H1 (cell line): Measurements from ENCODE around the gene STAC. TPM values are rescaled to one million over a fixed set of nuclear protein-coding genes. Genes with fewer than 3 reads are reported as not detected.

Experiments
- CTCF ChIA-PET: fragments of 300-600 bp; sonication (Branson Sonifier 250); formaldehyde crosslinking; loops from one replicate; lab custom pipeline; 2021; ENCODE audit not compliant: partially characterized antibody; lab: Charles Lee
- POLR2A ChIA-PET: fragments of 300-600 bp; sonication (Branson Sonifier 250); formaldehyde crosslinking; loops from one replicate; lab custom pipeline; 2021; ENCODE audit warnings: inconsistent platforms; ENCODE audit not compliant: partially characterized antibody; lab: Charles Lee
- DNase-seq, 2 experiments: peaks; one replicate each; pipeline versions ENCODE4 v3.0.0 to v3.0.0-alpha.2; 2010 to 2022; ENCODE audit warnings: low spot score in 2 of 2, low read depth in 1 of 2, mixed read lengths in 1 of 2
- FAIRE-seq: peaks from 2 replicates; lab custom pipeline; 2011; peaks lifted over from hg19 to GRCh38; lab: Jason Lieb, UNC
- H2AFZ ChIP-seq: 2 replicates; pipeline ENCODE4 v1.8.1; 2012; ENCODE audit warnings: low read length, inconsistent platforms
- H2AK5ac ChIP-seq: 2 replicates; pipeline ENCODE4 v1.6.1; 2013; ENCODE audit warnings: low read depth, low read length
- H2BK120ac ChIP-seq: replicated peaks from 2 replicates; pipeline ENCODE3; 2013; ENCODE audit warnings: low read depth, low read length, inconsistent platforms
- H2BK12ac ChIP-seq: 2 replicates; pipeline ENCODE4 v1.6.1; 2013; ENCODE audit warnings: low read depth, low read length
- H2BK15ac ChIP-seq: 2 replicates; pipeline ENCODE4 v1.6.1; 2013; ENCODE audit warnings: low read length
- H2BK20ac ChIP-seq: 2 replicates; pipeline ENCODE4 v1.6.1; 2013; ENCODE audit warnings: low read length
- H2BK5ac ChIP-seq: 2 replicates; pipeline ENCODE4 v1.6.1; 2013; ENCODE audit warnings: low read depth, low read length
- H3K14ac ChIP-seq: 2 replicates; pipeline ENCODE4 v1.6.1; 2013; ENCODE audit warnings: inconsistent platforms; ENCODE audit not compliant: insufficient read length
- H3K18ac ChIP-seq: 2 replicates; pipeline ENCODE4 v1.6.1; 2013; ENCODE audit warnings: low read length; ENCODE audit errors: extremely low read depth
- H3K23ac ChIP-seq: 2 replicates; pipeline ENCODE4 v1.6.1; 2013; ENCODE audit warnings: inconsistent platforms; ENCODE audit not compliant: insufficient read length
- H3K23me2 ChIP-seq: 2 replicates; pipeline ENCODE4 v1.6.1; 2013; ENCODE audit warnings: low read depth, low read length
- H3K27ac ChIP-seq: 2 replicates; pipeline ENCODE4 v1.6.1; 2011; ENCODE audit warnings: low read depth, low read length, inconsistent platforms
- H3K27me3 ChIP-seq, 4 experiments: replicated peaks in 1 of 4; 1 replicate in 1 of 4; 2 replicates in 3 of 4; pipeline versions ENCODE4 v1.6.1 to v1.8.1; 2011 to 2013; ENCODE audit warnings: low read length in 3 of 4, mild to moderate bottlenecking in 3 of 4, inconsistent platforms in 2 of 4, mixed read lengths in 2 of 4, moderate library complexity in 1 of 4; ENCODE audit not compliant: control insufficient read depth in 3 of 4, insufficient read depth in 3 of 4; ENCODE audit errors: extremely low read depth in 1 of 4
- H3K36me3 ChIP-seq, 4 experiments: 2 replicates each; pipeline versions ENCODE4 v1.6.1 to v1.8.1; 2011 to 2013; ENCODE audit warnings: mild to moderate bottlenecking in 4 of 4, low read length in 3 of 4, moderate library complexity in 2 of 4, control low read depth in 1 of 4, inconsistent platforms in 1 of 4; ENCODE audit not compliant: insufficient read depth in 4 of 4, control insufficient read depth in 2 of 4
- H3K4ac ChIP-seq: replicated peaks from 2 replicates; pipeline ENCODE3; 2013; ENCODE audit warnings: low read length, low read depth, mixed read lengths, inconsistent platforms; ENCODE audit not compliant: insufficient read length
- H3K4me1 ChIP-seq, 4 experiments: replicated peaks in 1 of 4; 1 replicate in 1 of 4; 2 replicates in 3 of 4; pipeline versions ENCODE4 v1.6.1 to v1.8.1; 2011 to 2013; ENCODE audit warnings: low read length in 3 of 4, inconsistent platforms in 2 of 4, mixed read lengths in 1 of 4; ENCODE audit not compliant: insufficient read depth in 4 of 4, control insufficient read depth in 3 of 4
- H3K4me2 ChIP-seq, 2 experiments: 2 replicates each; pipeline versions ENCODE4 v1.6.1 to v1.8.1; 2011 to 2013; ENCODE audit warnings: low read depth in 2 of 2, low read length in 2 of 2, control low read depth in 1 of 2, inconsistent platforms in 1 of 2, mild to moderate bottlenecking in 1 of 2; ENCODE audit not compliant: insufficient read depth in 1 of 2
- H3K4me3 ChIP-seq, 4 experiments: fragments of 200-600, 300-600 bp in 1 of 4; sonication (generic), shearing (Covaris generic), sonication (Bioruptor Twin) in 1 of 4; 2 replicates each; pipeline versions ENCODE4 v1.5.1 to v1.8.1; 2011 to 2016; ENCODE audit warnings: low read length in 4 of 4, low read depth in 3 of 4, control low read depth in 2 of 4, inconsistent platforms in 2 of 4, mild to moderate bottlenecking in 2 of 4, mixed read lengths in 1 of 4, moderate library complexity in 1 of 4; ENCODE audit not compliant: insufficient read depth in 2 of 4; ENCODE audit errors: extremely low read depth in 1 of 4
- H3K56ac ChIP-seq: replicated peaks from 2 replicates; pipeline ENCODE3; 2013; ENCODE audit warnings: low read depth, mild to moderate bottlenecking, mixed read lengths, low read length, inconsistent platforms; ENCODE audit not compliant: insufficient read length
- H3K79me1 ChIP-seq: 2 replicates; pipeline ENCODE4 v1.6.1; 2013; ENCODE audit warnings: low read depth, low read length, control low read depth
- H3K79me2 ChIP-seq, 2 experiments: 2 replicates each; pipeline versions ENCODE4 v1.6.1 to v1.8.1; 2012 to 2013; ENCODE audit warnings: low read length in 2 of 2, mild to moderate bottlenecking in 2 of 2, inconsistent platforms in 1 of 2; ENCODE audit not compliant: insufficient read depth in 2 of 2, control insufficient read depth in 1 of 2
- H3K9ac ChIP-seq, 4 experiments: replicated peaks in 1 of 4; 1 replicate in 1 of 4; 2 replicates in 3 of 4; pipeline versions ENCODE4 v1.6.1 to v1.8.1; 2011 to 2013; ENCODE audit warnings: low read depth in 3 of 4, low read length in 3 of 4, control low read depth in 2 of 4, mild to moderate bottlenecking in 2 of 4, moderate library complexity in 2 of 4, inconsistent platforms in 1 of 4; ENCODE audit errors: extremely low read depth in 1 of 4
- H3K9me3 ChIP-seq, 2 experiments: 2 replicates each; pipeline versions ENCODE4 v1.6.1 to v1.8.1; 2012 to 2013; ENCODE audit warnings: mild to moderate bottlenecking in 2 of 2, moderate library complexity in 2 of 2, control low read depth in 1 of 2, inconsistent platforms in 1 of 2, low read depth in 1 of 2, low read length in 1 of 2, mixed read lengths in 1 of 2; ENCODE audit not compliant: insufficient read depth in 2 of 2
- H4K20me1 ChIP-seq, 2 experiments: replicated peaks in 1 of 2; 2 replicates each; pipeline versions ENCODE3 to v1.8.1; 2011 to 2013; ENCODE audit warnings: inconsistent platforms in 2 of 2, low read length in 2 of 2, mild to moderate bottlenecking in 1 of 2; ENCODE audit not compliant: insufficient read depth in 2 of 2, control insufficient read depth in 1 of 2
- H4K5ac ChIP-seq: 2 replicates; pipeline ENCODE4 v1.6.1; 2013; ENCODE audit warnings: low read length, low read depth, mixed read lengths, inconsistent platforms; ENCODE audit not compliant: insufficient read length
- H4K8ac ChIP-seq: 2 replicates; pipeline ENCODE4 v1.8.0; 2013; ENCODE audit warnings: mild to moderate bottlenecking, moderate library complexity, low read length, inconsistent platforms; ENCODE audit not compliant: insufficient read depth; ENCODE audit errors: extremely low read depth
- H4K91ac ChIP-seq: replicated peaks from 2 replicates; pipeline ENCODE3; 2013; ENCODE audit warnings: low read length, mixed read lengths, inconsistent platforms; ENCODE audit not compliant: insufficient read length
- CTCF ChIP-seq, 3 experiments: IDR thresholded peaks; 1 replicate in 2 of 3; 2 replicates in 1 of 3; pipeline versions ENCODE4 v1.5.1 to v1.6.1; 2011; ENCODE audit warnings: low read length in 3 of 3, mild to moderate bottlenecking in 3 of 3, inconsistent platforms in 2 of 3, low read depth in 1 of 3, moderate library complexity in 1 of 3; ENCODE audit not compliant: insufficient read depth in 1 of 3; ENCODE audit errors: control extremely low read depth in 1 of 3
- SIRT6 ChIP-seq: IDR thresholded peaks from one replicate; pipeline ENCODE4 v1.7.1; 2012; ENCODE audit warnings: low read length, inconsistent platforms
- SP1 ChIP-seq: IDR thresholded peaks from 2 replicates; pipeline ENCODE4 v1.6.1; 2011; ENCODE audit warnings: low read depth, low read length
- TAF7 ChIP-seq: optimal IDR thresholded peaks from 2 replicates; pipeline ENCODE3; 2011; ENCODE audit warnings: low read depth, mild to moderate bottlenecking, inconsistent platforms, low read length, moderate library complexity, borderline replicate concordance
- WGBS, 2 experiments: shearing (Covaris generic) in 1 of 2; methylation state at CpG; one replicate each; pipeline versions ENCODE4 v1.1.6 to v1.1.7; 2013 to 2015; ENCODE audit warnings: low lambda C conversion rate in 2 of 2, mixed read lengths in 2 of 2, inconsistent platforms in 1 of 2, low coverage in 1 of 2, missing lambda C conversion rate in 1 of 2; ENCODE audit not compliant: insufficient replicate concordance in 2 of 2, insufficient coverage in 1 of 2, insufficient read length in 1 of 2; ENCODE audit errors: extremely low coverage in 1 of 2, missing lambda C conversion rate in 1 of 2; 5-methylcytosine and 5-hydroxymethylcytosine counted together
- polyA plus RNA-seq, 7 experiments: library from polyadenylated mRNA; depleted of rRNA in 3 of 7; stranded (reverse) in 5 of 7; unstranded in 2 of 7; fragments of >200 nt in 5 of 7; fragments of 200-250 nt in 2 of 7; gene quantifications; 1 replicate in 5 of 7; 2 replicates in 1 of 7; 4 replicates in 1 of 7; pipeline versions ENCODE4 v1.2.1 to v1.2.3, GENCODE V29; 2011 to 2013; ENCODE audit warnings: missing spikeins in 2 of 7, mixed read lengths in 2 of 7
- total RNA-seq: library from RNA; stranded (reverse); fragmentation: NEBNext Ultra II Directional; extraction: Animal tissue kit (Norgen Biotek cat#: 25700); gene quantifications from 2 replicates; pipeline ENCODE4 v1.2.1, GENCODE V29; 2021

Gene STAC
- total and polyA plus RNA-seq, 2 of the 8 experiments (the other 6 are each of a cell fraction or from before 2014, with no cell fraction given), result 8.0 to 18.1 TPM

DNA sequence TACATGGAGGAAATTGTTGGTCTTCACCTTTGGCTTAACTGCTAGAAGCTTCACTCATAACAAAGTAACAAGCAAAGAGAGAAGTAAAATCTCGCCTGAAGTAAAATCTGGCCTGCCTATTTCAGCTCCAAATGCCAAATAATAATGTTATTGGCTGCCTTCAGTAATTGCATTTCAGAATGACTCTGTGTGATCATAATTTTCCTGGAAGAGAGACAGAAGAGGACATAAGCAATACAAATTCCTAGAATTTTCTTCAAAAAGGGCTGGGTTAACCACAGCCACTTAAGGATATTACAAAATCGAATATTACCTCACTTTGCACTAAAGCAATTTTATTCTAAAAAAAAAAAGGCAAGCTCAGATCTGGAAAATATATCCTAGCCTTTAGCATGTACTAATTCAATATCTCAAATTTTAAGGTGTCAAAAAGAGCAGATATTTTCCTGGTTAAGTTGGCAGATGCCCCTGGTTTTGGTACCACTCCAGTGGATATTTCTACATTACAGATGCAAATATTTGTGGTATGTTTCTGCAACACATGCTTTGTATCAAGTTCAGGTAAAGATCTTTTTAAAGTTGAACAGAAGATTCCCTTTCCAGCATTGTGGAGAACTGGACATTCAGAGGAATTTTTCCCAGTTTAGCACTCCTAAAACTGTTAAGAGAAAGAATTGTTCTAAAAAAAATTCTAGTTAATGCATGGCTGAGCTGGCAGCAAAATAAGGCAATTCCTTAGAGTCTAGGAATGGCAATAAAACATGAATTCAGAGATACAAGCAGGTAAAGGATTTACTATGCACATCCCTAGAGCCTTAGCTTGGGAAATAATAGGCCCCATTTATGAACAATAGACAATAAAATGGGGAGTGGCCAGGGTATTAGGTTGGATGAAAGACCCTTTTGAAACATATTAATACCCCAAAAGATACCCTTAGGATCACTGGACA, 116.7 kb downstream of the STAC start:
- Histone ChIP-seq H3K4me1 (no peaks in the 10 kb centered on the region), H2BK120ac (no peak overlapping the region), H2BK5ac (no peak overlapping the region), H3K27ac (no peak overlapping the region), H3K23ac (no peak overlapping the region), H3K56ac (no peak overlapping the region), H3K9me3 (no peaks in the 10 kb centered on the region), H2BK20ac (no peak overlapping the region), H3K23me2 (no peaks in the 10 kb centered on the region), H2BK15ac (no peak overlapping the region), H2AFZ (no peak overlapping the region), H2BK12ac (no peak overlapping the region), H3K4me3 (no peak overlapping the region), H3K4ac (no peak overlapping the region), H4K8ac (no peak overlapping the region), H3K9ac (no peak overlapping the region), H3K18ac (no peak overlapping the region), H4K91ac (no peak overlapping the region), H3K27me3 (no peaks in the 10 kb centered on the region), H3K14ac (no peak overlapping the region), H4K20me1 (no peaks in the 10 kb centered on the region), H3K36me3 (peaks cover 0 to 3% (median 0%) of the 10 kb centered on the region in 4 experiments; a peak in 3 of 8 replicates), H4K5ac (no peak overlapping the region), H2AK5ac (no peak overlapping the region), H3K79me1 (no peaks in the 10 kb centered on the region), H3K79me2 (no peaks in the 10 kb centered on the region), H3K4me2 (no peak overlapping the region)
- DNase-seq, result no peak
- FAIRE-seq, result no peak
- ChIA-PET POLR2A (no interaction called here), CTCF (no interaction called here)
- 92% methylated on average over 2 of the region's 2 CpGs; no CpG with 5 or more reads in 1 of the 2 experiments for WGBS, 2 experiments
- TF ChIP-seq SP1 (no peak), CTCF (IDR thresholded peaks at IDR 0.05; ENCODE audit: control extremely low read depth in 1 of 3, insufficient read depth in 1 of 3, low read depth in 1 of 3, low read length in 3 of 3) (no peak), TAF7 (no peak), SIRT6 (no peak)
